HG02763 (cell line): ENCODE results near the gene C6orf120.

Experiments used
- ATAC-seq: cut with Tn5 transposase; IDR thresholded peaks from one replicate; pipeline ENCODE4 v1.9.1; 2021; ENCODE audit warnings: mild to moderate bottlenecking, moderate library complexity; ENCODE audit not compliant: unreplicated experiment

The C6orf120 gene

GRCh38 chr6:169701954-169702839 lies at the start of gene C6orf120, which contains the start of gene WDR27:
Gene C6orf120, plus strand, starts transcription at chr6:169702126. Its CDS starts 334 bp downstream, at chr6:169702460.
Gene WDR27, minus strand, starts transcription at chr6:169702029. Its CDS starts 13,024 bp downstream, at chr6:169689005.
- ATAC-seq = peak; percentile 91

GRCh38 chr6:169652896-169653295 lies 49.0 kb upstream of the C6orf120 start:
- ATAC-seq = no peak

GRCh38 chr6:169653691-169654090 lies 48.2 kb upstream of the C6orf120 start:
- no peak for ATAC-seq

- ATAC-seq = peak; percentile 83
Observed at GRCh38 chr6:169654598-169655391, 47.1 kb upstream of the C6orf120 start.

- no peak for ATAC-seq
Observed at GRCh38 chr6:169656546-169657283, 45.2 kb upstream of the C6orf120 start.

- ATAC-seq = no peak
Observed at GRCh38 chr6:169657284-169657610, 44.7 kb upstream of the C6orf120 start.

GRCh38 chr6:169659820-169660610 lies 41.9 kb upstream of the C6orf120 start:
- ATAC-seq = no peak

- ATAC-seq = no peak
Observed at GRCh38 chr6:169660751-169661390, 41.1 kb upstream of the C6orf120 start.

GRCh38 chr6:169661391-169661756 lies 40.6 kb upstream of the C6orf120 start:
- ATAC-seq = no peak

GRCh38 chr6:169663468-169663867 lies 38.5 kb upstream of the C6orf120 start:
- ATAC-seq = no peak

GRCh38 chr6:169664227-169664626 lies 37.7 kb upstream of the C6orf120 start:
- no peak for ATAC-seq

GRCh38 chr6:169665289-169665688 lies 36.6 kb upstream of the C6orf120 start:
- ATAC-seq = no peak

GRCh38 chr6:169666441-169666840 lies 35.5 kb upstream of the C6orf120 start:
- ATAC-seq = no peak

- no peak for ATAC-seq
Observed at GRCh38 chr6:169667716-169668115, 34.2 kb upstream of the C6orf120 start.

- no peak for ATAC-seq
Observed at GRCh38 chr6:169668203-169668847, 33.6 kb upstream of the C6orf120 start.

GRCh38 chr6:169669147-169669546 lies 32.8 kb upstream of the C6orf120 start:
- ATAC-seq = no peak

- no peak for ATAC-seq
Observed at GRCh38 chr6:169669889-169670288, 32.0 kb upstream of the C6orf120 start.

- ATAC-seq = no peak
Observed at GRCh38 chr6:169671563-169671962, 30.4 kb upstream of the C6orf120 start.

- ATAC-seq = no peak
Observed at GRCh38 chr6:169675011-169675410, 26.9 kb upstream of the C6orf120 start.
